GM12872 (cell line): ENCODE data around the gene THPO.

ENCODE experiments used
- TF ChIP-seq, protein P1 (sequence below): IDR thresholded peaks from 3 replicates; pipeline ENCODE4 v1.5.1; 2011; ENCODE audit warnings: low read depth, mild to moderate bottlenecking, low read length, moderate library complexity; ENCODE audit not compliant: insufficient read depth

Gene THPO

DNA sequence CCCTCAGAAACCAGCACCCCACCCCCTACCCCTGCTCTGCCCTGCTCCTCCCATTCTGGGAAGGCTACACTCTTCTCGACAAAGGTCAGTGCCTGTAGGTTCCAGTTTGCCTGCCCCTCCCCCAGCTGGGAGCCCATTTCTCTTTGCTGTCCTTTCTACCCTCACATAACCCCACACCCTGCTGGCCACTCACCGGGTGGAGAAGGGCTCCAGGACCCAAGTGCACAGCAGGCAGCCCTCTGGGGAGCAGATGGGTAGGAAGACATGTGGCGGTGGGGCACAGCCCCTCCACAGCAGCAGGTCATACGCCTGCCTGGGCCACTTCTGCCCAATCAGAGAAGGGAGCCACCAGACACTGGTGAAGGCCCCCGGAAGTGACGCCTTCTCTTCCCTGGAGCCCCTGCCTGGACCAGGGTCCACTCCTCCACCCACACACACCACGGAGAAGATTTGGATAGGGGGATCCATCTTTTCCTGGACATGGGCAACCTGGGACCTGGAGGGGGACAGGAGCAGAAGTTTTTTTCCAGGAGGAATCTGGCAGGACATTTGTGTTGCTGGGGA lies at the start of gene THPO:
Gene THPO, minus strand, starts transcription at position 326 of the 564 bp plus-strand sequence. CDS start 1,948 bp downstream, outside the sequence.
- TF ChIP-seq, protein P1, sequence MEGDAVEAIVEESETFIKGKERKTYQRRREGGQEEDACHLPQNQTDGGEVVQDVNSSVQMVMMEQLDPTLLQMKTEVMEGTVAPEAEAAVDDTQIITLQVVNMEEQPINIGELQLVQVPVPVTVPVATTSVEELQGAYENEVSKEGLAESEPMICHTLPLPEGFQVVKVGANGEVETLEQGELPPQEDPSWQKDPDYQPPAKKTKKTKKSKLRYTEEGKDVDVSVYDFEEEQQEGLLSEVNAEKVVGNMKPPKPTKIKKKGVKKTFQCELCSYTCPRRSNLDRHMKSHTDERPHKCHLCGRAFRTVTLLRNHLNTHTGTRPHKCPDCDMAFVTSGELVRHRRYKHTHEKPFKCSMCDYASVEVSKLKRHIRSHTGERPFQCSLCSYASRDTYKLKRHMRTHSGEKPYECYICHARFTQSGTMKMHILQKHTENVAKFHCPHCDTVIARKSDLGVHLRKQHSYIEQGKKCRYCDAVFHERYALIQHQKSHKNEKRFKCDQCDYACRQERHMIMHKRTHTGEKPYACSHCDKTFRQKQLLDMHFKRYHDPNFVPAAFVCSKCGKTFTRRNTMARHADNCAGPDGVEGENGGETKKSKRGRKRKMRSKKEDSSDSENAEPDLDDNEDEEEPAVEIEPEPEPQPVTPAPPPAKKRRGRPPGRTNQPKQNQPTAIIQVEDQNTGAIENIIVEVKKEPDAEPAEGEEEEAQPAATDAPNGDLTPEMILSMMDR = no peak

DNA sequence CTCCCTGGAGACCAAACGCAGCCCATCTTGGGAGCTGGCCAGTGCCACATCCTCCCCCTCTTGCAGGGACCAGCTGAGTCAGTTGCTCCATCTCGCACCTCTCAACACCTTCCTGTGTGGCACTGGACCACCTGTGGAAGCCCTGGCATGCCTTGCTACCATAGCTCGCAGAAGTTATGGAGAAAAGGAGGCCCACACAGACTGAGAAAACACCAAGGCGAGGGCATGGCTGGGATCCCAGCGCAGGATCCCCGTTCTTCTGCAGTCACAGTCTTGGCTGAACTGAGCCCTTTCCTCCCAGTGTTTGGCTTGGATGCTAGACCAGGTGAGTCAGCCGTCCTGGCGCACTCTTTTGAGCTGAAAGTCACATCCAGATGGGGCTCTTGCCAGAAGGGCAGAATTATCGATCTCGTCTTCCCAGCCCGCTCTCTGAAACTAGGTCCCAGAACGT lies 48.7 kb upstream of the THPO start:
- TF ChIP-seq, protein P1 = no peak

DNA sequence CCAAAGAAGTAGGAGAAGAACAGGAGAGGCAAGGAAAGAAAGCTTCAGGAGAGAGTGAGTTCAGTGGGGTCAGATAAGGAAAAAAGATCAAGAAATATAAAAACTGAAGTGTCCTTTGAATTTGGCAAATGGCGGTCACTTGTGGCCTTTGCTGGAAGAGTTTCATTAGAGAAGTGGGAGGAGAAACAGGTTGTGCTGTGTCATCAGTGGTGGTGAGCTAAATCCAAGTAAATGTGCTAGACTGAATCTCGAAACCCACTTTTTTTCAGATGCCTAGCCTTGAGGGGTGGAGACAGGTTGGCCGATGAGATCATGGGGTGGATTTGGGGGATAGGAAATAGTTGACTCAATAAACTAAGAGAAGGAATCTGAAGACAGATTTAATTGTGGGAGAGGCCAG lies 45.6 kb upstream of the THPO start:
- TF ChIP-seq, protein P1 = no peak

DNA sequence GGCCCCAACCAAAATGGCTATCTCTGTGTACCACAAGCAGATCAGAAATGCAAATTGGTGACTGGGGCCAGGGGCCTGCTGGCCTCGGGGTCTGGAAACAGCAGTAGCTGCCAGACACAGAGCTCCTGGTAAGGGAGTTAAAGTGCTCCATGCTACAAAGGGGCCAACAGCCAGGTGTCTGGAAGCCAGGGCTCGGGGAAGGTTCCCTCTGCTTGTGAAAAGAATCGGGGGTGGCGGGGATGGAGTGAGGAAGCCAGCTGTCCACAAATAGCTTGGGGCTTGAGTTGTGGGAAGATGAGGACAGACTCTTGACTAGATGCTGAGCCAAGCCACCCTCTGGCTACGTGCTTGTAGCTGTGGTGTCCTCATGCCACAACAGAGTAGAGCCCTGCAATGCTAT lies 41.2 kb upstream of the THPO start:
- TF ChIP-seq, protein P1 = no peak

- TF ChIP-seq, protein P1 = peak; percentile 99
Observed at GRCh38 chr3:184417619-184418327, 39.8 kb upstream of the THPO start.

DNA sequence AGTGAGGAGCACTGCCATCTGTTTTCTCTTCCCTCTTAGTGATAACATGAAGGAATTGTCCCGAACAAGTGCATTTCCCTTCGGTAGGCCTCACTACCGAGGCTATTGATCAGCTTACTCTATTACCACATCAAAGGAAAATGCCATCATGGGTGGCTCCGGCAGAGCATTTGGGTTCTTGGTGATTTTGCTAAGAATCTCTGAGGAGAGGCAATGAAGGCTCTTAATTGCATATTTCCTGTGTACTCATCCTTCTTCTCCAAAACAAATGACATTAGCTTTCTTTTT lies 37.1 kb upstream of the THPO start:
- TF ChIP-seq, protein P1 = no peak

- TF ChIP-seq, protein P1 = no peak
Observed at GRCh38 chr3:184414418-184415202, 36.6 kb upstream of the THPO start.
